GM19239 (cell line): ENCODE data around the gene CBFA2T3.
A peak's percentile ranks its signal among the peaks of the same experiment; 100 is the strongest.

ENCODE experiments used
- DNase-seq: peaks from one replicate; pipeline ENCODE4 v3.0.0; 2011; ENCODE audit warnings: low spot score; ENCODE audit not compliant: insufficient read length
- FAIRE-seq: peaks from 2 replicates; lab custom pipeline; 2011; peaks lifted over from hg19 to GRCh38; lab: Jason Lieb, UNC

Gene CBFA2T3

DNA sequence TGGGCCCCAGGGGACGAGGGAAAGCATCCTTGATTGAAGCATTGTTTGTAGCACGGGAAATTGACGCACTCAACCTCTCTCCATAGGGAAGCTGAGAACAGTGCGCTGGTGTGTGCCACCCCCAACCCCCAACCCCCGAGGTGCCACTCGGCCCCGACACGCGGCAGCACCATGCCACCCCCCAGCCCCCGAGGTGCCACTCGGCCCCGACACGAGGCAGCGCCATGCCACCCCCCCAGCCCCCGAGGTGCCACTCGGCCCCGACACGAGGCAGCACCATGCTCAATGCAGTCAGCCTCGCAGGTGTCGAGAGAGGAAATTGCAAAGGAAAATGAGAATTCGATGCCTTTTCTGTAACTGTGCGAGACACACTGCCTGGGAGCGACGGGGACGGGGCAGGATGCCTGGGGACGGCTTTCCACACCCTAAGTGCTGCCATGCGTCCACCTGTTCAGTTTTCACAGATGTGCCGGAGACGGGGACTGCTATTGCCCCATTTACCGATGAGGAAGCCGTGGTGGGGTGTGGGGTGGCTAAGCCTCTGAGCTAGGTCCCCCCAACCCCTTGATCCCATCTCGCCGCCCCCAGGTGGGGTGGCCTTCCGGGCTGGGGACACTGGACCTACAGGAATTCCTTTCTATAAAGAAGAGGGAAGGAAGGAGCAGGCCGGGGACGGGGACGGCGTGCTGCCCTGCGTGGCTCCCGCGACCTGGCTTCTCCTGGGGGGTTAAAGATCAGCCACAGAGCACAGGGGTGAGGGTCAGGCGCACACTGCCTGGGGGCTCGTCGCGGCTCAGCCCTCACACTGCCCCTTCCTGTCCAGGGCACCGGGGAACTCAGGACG, 9.8 kb downstream of the CBFA2T3 start:
- DNase-seq (no peak), FAIRE-seq (peak; percentile 64)

DNA sequence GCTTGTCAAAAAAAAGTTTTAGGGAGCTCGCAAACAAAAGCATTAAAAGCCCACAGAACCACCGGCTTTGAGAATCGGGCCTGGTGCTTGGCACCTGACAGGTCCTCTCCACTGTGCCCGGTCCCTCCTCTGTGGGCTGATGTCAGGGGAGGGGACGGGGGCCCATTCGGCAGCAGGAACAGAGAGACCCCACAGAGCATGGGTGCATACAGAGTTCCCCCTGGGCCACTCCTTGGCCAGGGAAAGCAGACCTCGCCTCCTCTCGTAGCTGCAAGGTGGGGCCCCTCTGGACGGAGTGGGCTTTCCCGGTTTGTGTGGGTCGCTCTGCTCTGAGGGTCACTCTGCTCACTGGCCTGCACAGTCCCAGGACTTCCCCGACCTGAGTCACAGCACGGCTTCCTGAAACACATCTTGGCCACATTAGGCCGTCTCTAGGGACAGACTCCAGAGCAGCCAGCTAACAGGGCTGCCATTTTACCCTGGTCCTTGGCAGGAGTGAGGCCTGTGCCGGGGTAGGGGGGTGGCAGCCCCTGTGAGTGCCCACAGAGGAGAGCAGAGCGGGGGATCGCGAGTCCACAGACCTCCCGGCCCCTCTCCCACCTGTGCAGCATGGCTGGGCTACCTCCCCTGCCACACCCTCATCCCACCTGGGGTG, 11.1 kb downstream of the CBFA2T3 start:
- DNase-seq (no peak), FAIRE-seq (peak; percentile 37)

DNA sequence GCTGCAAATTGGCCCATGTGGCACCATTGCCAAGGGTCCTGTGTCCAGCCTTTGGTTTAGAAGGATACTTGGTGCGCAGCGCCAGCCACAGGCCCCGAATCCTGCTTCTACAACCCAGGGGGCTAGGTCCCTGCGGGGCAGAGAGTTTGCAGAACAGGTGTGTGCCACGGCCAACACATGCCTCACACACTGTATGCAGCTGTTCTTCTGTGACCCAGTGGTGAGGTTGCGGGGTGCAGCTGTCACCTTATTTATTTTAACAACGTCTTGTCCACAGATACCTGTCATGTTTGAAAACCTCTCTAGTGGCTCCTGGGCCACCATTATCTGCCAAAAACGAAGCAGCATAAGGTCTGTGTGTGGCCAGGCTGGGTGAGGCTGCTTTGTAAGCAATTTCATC, 11.6 kb downstream of the CBFA2T3 start:
- DNase-seq = no peak
- no peak for FAIRE-seq

DNA sequence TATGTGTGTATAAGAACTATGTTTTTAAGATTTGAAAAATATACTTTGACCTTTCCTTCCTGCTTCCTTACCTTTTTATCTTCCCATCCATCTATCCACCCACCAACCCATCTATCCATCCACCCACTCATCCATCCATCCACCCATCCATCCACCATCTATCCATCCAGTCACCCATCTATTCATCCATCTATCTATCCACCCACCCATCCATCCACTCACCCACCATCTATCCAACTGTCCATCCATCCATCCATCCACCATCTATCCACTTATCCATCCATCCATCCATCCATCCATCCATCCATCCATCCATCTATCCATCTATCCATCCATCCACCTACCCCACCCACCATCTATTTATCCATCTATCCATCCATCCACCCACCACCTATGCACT, 12.4 kb downstream of the CBFA2T3 start:
- FAIRE-seq = no peak
- no peak for DNase-seq

DNA sequence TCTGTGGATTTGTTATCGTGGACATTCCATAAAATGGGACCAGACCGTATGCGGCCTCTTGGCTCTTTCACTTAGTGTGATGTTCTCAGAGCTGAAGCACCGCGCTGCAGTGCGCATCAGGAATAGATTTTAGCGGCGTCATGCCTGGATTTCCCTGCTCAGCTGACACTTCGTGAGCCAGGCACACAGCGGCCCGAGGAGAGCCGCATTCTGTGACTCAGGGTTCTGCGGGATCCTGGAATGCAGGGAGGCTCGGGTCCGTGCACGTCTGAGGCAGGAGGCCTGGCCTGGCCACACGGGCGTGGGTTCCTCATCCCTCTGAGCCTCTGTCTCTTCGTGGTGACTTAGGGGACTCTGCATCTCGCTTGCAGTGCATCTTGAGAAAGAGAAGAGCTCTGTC, 13.4 kb downstream of the CBFA2T3 start:
- DNase-seq (no peak), FAIRE-seq (no peak)

DNA sequence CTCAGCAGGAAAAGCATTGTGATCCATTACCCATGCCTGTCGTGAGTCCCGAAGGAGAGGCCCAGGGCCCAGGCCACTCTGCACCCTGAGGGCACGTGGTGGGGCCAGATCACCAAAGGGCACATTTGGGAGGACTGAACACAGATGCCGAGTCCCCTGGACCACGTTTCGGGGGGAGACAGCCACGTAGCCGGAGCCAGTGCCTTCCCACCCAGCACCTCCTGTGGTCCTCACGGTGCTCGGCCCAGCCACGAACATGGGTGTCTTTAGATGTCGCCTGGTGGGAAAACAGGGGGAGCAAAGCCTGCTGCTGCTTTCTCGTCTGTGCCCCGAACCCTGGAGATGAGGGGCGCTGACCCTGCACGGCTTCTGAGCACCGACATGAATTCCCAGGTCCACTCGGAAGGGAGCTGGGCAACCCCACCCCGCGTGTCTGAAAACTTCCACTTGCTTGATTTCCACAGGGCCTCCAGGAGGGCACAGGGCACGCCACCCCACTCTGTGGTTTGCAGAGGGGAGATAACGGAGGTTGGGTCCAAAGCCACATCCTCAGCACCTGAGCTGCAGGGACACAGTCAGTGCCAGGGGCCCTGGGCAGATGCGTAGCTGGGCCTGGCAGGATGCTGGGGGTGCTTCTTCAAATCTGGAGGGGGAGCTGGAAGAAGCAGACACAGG, 14.4 kb downstream of the CBFA2T3 start:
- no peak for DNase-seq
- no peak for FAIRE-seq

DNA sequence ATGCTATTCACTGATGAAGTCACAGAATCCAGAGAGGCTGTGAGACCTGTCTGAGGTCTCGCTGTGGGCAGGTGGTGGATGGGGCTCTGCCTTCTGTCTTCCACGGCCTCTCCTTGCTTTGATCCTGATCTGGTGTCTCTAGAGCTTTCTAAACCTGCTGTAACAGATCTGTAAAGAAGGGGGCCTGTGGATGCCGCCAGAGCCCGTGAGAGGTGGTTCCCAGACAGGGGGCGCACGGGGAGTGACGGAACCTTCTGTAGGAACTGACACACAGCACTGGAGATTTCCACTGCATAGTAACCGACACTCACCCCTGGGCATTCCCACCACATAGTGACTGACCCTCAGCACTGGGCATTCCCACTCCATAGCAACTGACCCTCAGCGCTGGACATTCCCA, 16.0 kb downstream of the CBFA2T3 start:
- FAIRE-seq (no peak), DNase-seq (no peak)

DNA sequence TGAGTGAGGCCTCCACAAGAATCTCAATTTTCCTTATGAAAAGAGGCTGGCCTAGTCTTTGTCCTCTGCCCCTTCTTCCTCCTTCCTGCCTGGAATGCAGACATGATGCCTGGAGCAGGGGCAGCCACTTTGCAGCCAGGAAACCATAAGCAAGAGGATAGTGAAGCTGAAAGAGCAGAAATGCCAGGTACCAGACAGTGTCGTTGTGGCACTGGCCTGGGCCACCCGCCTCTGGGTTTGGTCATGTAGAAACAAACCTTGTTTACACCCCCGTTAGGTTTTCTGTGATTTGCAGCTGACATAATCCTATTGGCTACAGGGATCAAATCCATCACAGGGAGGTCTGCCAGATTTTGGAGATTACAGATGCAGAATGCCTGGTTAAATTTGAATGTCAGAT, 16.5 kb downstream of the CBFA2T3 start:
- no peak for DNase-seq
- FAIRE-seq = no peak

DNA sequence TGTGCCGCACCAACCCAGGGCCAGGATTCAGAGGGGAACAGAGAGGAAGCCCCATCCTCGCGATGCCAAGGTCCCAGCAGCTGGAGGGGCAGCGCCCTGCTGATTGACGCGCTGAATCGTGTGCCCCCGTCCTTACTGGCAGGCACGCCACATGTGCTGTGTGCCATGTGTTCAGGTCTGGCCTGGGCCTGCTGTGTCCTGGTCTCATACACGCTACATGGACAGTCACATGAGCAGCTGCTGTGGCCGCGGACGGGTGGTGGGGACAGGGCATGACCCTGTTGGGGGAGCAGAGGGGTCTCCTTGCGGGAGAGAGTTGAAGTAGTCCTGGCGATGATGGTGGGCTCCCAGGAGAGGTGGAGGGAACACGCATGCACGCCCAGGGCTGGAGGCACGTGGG, 18.0 kb downstream of the CBFA2T3 start:
- DNase-seq = no peak
- no peak for FAIRE-seq

DNA sequence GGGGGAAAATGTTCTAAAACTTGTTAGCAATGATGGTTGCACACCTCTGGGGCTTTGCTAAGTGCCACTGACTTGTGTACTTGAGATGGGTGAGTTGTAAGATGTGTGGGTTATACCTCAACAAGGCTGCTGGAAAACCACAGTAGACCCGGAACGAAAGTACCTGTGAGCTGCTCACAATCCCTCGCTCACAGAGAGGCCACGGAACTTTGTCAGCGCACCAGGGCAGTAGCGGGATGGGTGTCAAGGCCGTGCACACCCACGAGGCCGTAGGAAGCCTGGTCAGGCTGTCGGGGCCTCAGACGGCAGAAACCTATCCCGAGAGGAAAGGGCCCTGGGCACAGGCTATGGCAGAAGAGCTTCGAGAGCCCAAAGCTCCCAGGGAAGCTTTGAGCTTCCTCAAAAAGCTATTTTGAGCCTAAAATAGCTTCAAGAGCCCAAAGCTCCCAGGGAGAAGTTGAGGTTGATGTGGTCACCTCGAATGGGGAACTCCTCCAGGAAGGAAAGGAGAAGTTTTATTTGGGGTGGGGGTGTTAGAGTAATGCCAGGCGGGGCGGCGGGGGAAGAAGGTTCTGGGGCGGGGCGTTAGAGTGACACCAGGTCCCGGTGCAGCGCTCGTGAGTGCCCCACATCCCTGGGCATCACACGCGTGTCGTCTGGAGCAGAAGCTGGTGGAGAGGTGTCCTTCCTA, 19.0 kb downstream of the CBFA2T3 start:
- FAIRE-seq = peak; percentile 71
- DNase-seq = no peak

DNA sequence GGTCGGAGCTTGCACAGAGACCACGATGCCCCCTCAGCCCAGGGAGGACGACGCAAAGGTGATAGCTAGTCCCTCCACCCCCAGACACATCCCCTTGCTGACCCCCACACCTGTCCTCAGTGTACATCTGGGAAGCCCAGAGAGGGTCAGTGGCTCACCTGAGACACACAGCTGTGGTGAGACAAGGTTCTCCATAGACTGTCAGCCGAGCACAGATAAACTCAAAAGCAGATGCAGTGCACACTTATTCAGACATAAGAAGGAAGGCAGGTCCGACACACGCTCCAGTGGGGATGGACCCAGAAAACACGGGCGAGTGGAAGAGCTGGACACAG, 19.6 kb downstream of the CBFA2T3 start:
- no peak for FAIRE-seq
- DNase-seq = no peak

DNA sequence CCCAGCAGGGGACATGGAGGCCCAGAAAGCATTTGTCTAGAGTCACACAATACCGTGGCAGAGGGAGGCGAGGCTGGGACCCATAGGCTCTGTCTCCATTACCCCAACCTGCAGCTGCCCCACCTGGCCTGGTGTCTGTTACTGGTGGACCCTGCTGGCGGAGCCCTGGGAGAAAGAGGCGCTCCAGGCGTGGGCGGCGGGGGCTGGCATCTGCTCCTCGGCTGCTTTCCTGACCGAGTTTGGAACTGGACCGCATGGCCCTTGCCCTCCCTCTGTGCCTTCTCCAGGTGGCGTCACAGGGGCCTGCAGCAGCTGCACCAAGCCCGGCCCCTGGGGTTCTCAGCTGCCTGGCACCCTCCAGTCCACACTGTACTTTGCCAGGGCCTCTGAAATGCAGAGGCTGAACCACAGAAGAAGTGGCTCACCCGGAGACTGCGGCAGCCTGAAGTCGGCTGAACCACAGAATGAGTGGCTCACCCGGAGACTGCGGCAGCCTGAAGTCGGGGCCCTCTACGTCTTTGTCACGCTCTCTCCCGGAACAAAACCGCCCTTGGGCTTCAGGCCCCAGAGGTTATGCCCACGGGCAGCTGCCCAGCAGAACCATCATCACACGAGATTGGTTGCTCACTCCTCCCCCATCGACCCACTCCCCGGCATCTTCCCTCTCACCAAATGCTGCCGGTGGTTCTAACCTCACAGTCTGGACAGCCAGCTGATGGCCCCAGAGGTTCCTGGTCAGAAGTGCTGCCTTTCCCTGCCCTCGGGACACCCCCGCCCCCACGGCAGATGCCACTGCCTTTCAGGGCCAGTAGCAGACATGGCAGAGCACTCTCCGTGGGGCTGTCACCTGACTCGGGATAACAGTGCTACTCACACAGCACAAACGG, 20.2 kb downstream of the CBFA2T3 start:
- no peak for DNase-seq
- no peak for FAIRE-seq

DNA sequence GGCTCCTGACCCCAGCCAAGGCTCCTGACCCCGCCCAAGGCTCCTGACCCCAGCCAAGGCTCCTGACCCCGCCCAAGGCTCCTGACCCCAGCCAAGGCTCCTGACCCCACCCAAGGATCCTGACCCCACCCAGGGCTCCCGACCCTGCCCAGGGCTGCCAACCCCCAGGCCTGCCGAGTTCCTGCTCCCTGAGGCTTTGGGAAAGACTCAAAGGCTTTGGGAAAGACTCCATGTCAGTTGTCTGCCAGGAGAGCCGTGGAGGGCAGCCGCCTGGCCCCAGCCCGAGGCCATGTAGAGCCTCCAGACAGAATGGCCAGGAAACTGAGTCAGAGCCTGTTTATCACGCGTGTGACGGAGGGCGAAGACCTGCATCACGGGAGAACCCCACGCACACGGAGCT, 21.1 kb downstream of the CBFA2T3 start:
- no peak for FAIRE-seq
- DNase-seq = no peak

DNA sequence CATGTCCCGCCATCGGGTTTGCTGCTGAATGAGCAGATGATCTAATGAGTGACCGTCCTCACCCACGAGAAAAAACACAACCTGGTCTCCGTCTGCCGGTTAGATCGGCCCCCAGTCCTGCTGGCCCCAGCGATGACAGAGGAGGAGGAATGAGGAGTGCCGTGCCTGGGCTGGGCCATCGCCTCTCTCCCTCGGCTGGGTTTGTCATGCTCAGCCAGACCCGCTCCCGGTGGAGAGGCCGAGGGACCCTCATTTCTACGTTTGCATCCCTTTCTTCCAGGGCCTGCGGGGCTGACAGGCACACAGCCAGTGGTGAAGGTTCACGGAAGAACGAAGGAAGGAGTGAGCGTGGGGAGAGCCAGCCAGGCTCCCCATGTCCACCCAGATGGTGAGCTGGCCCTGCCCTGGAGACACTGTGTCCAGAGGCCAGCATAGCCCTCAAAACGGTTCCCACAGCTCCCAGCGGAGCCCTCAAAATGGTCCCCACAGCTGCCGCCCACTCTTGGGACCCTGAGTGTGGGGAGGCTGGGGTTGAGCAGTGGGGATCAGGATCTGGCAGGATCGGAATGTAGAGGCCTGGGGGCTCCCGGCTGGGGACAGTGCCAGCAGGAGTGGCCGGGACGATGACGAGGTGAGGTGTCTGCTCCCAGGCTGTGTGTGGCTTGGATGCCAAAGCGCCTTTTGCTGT, 23.9 kb downstream of the CBFA2T3 start:
- FAIRE-seq = no peak
- no peak for DNase-seq

DNA sequence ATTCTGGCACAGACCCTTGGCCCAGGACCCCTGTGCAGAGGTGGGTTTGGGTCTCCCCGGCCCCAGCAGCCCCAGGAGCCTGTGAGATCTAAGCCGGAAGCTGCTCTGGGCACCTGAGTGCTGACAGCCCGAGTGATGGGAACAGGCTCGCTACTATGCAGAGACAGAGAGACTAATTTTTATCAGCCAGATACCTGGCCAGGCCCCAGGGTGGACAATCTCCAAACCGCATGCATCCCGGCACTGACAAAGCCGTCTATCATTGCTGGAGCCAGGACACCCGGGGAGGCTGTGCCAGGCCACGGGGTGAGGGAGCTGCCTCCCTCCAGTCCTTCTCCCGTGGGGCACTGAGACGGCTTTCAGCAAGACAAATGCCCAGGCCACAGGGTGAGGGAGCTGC, 25.0 kb downstream of the CBFA2T3 start:
- no peak for FAIRE-seq
- no peak for DNase-seq

DNA sequence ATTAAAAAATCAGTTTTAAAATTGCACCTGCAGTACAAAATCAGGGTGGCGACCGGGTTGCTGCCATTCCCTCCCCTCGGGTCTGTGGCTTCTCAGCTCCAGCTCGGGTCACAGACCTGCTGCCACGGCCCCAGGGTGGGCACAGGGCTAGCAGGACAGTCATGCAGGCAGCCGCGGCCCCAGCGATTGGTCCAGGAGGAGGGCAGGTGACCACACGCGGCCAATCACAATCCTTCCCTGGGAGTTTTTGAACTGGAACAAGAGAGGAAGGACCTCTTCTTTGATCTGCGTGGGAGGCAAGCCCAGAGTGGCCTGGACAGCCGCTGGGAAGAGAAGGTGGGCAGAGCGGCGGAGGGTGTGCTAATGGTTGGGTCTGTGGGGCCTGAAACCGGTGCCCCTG, 25.5 kb downstream of the CBFA2T3 start:
- FAIRE-seq (no peak), DNase-seq (no peak)

DNA sequence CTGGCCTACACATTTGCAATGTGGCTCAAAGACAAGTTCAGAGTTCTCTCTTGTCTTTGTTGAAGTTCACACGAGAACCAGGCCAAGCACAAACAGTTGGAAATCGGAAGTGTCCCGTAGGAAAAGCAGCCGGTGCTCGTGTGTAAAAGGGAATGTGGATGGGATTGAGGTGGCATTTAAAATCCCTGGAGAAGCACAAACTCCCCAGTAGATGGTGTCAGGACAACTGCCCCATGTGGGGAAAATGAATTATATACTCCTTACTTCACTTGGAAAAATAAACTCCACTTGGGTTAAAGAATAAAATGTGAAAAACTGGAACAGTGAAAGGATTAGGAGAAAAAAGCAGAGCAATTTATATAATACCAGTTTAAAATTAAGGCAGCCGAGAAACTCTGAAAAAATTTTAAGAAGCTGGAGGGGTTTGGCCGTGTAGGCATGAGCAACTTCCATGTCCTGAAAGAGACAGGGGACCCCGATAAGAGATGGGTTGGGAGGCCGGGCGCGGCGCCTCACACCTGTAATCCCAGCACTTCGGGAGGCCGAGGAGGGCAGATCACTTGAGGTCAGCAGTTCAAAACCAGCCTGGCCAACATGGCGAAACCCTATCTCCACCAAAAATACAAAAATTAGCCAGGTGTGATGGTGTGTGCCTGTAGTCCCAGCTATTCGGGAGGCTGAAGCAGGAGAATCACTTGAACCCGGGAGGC, 28.1 kb downstream of the CBFA2T3 start:
- FAIRE-seq (no peak), DNase-seq (no peak)

DNA sequence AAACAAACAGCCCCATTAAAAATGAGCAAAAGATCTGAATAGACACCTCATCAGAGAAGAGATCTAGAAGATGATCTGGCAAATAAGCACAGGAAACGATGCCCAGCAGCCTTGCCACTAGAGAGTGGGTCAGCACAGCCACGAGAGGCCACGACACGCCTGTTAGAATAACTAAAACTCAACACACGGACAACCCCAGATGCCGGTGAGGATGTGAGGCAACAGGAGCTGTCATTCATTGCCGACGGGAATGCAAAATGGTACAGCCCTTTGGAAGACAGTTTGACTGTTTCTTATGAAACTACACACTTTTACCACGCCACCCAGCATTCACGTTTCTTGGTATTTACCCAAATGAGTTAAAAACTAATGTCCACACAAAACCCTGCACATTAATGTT, 31.5 kb downstream of the CBFA2T3 start:
- FAIRE-seq (no peak), DNase-seq (no peak)

DNA sequence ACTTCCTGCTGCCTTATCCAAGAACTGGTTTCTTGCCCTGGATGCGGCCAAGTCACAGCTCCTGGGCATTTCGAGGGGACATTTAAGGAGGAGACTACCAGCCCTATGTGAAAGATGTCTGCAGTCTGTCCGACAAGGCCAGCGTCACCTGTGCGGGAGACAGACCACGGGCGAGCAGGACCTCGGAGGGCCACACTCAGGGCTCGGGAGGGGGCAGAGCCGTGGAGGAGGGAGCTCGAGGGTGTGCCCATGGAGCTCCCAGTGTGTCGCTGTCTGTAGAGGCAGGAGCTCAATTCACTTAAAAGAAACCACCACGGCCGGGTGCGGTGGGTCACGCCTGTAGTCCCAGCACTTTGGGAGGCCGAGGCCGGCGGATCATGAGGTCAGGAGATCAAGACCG, 33.3 kb downstream of the CBFA2T3 start:
- DNase-seq (no peak), FAIRE-seq (no peak)
